WTC11 (cell line): ENCODE results near the gene SURF6.

ENCODE experiments used
- ZNF317 ChIP-seq: sonication (generic); formaldehyde crosslinking; IDR thresholded peaks from 2 replicates; pipeline ENCODE4 v1.8.1; 2023; ENCODE audit warnings: low read depth, mild to moderate bottlenecking, moderate library complexity, missing genetic modification reagents, borderline replicate concordance
- TF ChIP-seq, protein P1 (sequence below): sonication (generic); formaldehyde crosslinking; IDR thresholded peaks from 2 replicates; pipeline ENCODE4 v1.8.0; 2022; ENCODE audit warnings: mild to moderate bottlenecking, missing genetic modification reagents

DNA sequence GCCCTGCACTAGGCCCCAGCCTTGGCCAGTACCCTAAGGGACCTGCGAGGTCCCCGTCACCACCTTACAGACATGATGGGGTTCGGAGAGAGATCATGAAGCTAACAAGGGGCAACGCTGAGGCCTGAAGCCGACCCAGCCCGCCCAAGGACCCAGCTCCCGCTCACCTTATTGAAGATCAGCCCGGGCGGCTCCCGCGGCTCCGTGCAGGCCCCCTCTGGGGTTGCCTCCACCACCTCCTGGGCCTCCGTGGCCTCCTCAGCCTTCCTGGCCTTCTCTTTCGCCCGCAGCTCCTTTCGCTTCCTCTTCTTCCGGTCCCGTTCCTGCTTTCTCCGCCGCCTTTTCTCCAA, 3.6 kb downstream of the SURF6 start:
- TF ChIP-seq ZNF317 = no peak
- TF ChIP-seq, protein P1, sequence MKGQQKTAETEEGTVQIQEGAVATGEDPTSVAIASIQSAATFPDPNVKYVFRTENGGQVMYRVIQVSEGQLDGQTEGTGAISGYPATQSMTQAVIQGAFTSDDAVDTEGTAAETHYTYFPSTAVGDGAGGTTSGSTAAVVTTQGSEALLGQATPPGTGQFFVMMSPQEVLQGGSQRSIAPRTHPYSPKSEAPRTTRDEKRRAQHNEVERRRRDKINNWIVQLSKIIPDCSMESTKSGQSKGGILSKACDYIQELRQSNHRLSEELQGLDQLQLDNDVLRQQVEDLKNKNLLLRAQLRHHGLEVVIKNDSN (CRISPR knock-in tag) = no peak
